Gastrocnemius medialis (tissue), 4 donors: Measurements from ENCODE around the gene MYO1E.

Experiments used
- CTCF ChIP-seq, 5 experiments: fragments of 450-650 bp in 3 of 5; fragments of 200-600 bp in 2 of 5; sonication (generic) in 2 of 5; IDR thresholded peaks in 4 of 5; conservative IDR thresholded peaks in 1 of 5; 1 replicate in 4 of 5; 2 replicates in 1 of 5; pipeline ENCODE4 v1.5.1; 2016 to 2019; ENCODE audit warnings: antibody characterized with exemption in 5 of 5, mild to moderate bottlenecking in 3 of 5, moderate library complexity in 3 of 5
- POLR2A ChIP-seq, 2 donors: fragments of 450-650 bp; IDR thresholded peaks; one replicate each; pipeline ENCODE4 v1.6.1; 2017; ENCODE audit warnings: antibody characterized with exemption in 2 of 2, mild to moderate bottlenecking in 2 of 2, moderate library complexity in 2 of 2

GRCh38 chr15:59185725-59186124 lies 186.9 kb downstream of the MYO1E start:
- TF ChIP-seq CTCF (IDR thresholded peaks at IDR 0.05 in 4 of 5, conservative IDR thresholded peaks at IDR 0.05 in 1 of 5) (no peak), POLR2A (IDR thresholded peaks at IDR 0.05) (no peak)
